AG04450 (cell line): ENCODE data around the gene NTPCR. TPM values are rescaled to one million over a fixed set of nuclear protein-coding genes. Genes with fewer than 3 reads are reported as not detected.

Experiments
- CTCF ChIA-PET: fragments of 300-600, 350-600 bp; formaldehyde crosslinking; extraction: SDS; loops from one replicate; lab custom pipeline; 2022; ENCODE audit warnings: antibody characterized with exemption, inconsistent platforms; lab: Charles Lee
- POLR2A ChIA-PET: fragments of 350-600 bp; formaldehyde crosslinking; extraction: SDS; loops from one replicate; lab custom pipeline; 2021; ENCODE audit warnings: antibody characterized with exemption, inconsistent platforms; lab: Yijun Ruan, JAX
- DNase-seq: peaks from one replicate; pipeline ENCODE4 v3.0.0-alpha.2; 2011; ENCODE audit warnings: low read depth, low spot score
- H3K27ac ChIP-seq: one replicate; pipeline ENCODE4 v1.5.1; 2012; ENCODE audit warnings: low read depth, low read length, control low read depth
- H3K27me3 ChIP-seq: one replicate; pipeline ENCODE4 v1.6.0; 2012; ENCODE audit warnings: low read length; ENCODE audit not compliant: control insufficient read depth, insufficient read depth
- H3K4me3 ChIP-seq: 2 replicates; pipeline ENCODE4 v1.5.1; 2011; ENCODE audit warnings: mild to moderate bottlenecking, low read depth, low read length, control low read depth
- H3K9me3 ChIP-seq: 2 replicates; pipeline ENCODE4 v1.5.1; 2012; ENCODE audit warnings: low read length; ENCODE audit not compliant: control insufficient read depth, insufficient read depth
- CTCF ChIP-seq: IDR thresholded peaks from 2 replicates; pipeline ENCODE4 v1.5.1; 2011; ENCODE audit warnings: low read depth, low read length, control low read depth, inconsistent platforms
- polyA minus RNA-seq: library from RNA; depleted of rRNA, polyadenylated mRNA; stranded (reverse); fragments of >200 nt; gene quantifications from 2 replicates; pipeline ENCODE4 v1.2.3, GENCODE V29; 2011; rRNA and poly(A)+ RNA removed
- polyA plus RNA-seq: library from polyadenylated mRNA; depleted of rRNA; stranded (reverse); fragments of >200 nt; gene quantifications from 2 replicates; pipeline ENCODE4 v1.2.3, GENCODE V29; 2011; rRNA removed

NTPCR gene
- 46.2 and 59.0 TPM in 2 replicates for polyA plus RNA-seq
- 20.9 and 22.4 TPM in 2 replicates for polyA minus RNA-seq

- H3K9me3 ChIP-seq, result no peaks in the 10 kb centered on the region; the same call in 1 of the 2 replicates
- CTCF ChIA-PET, result interaction anchor here (1.1 kb wide), 1 partner anchor 96 kb away, joined by 3 read pairs; no protein-coding TSS in a partner anchor
Measured at GRCh38 chr1:232950197-232951176, at the start of gene NTPCR. Gene NTPCR (plus strand): TSS chr1:232950611. CDS start chr1:232950711, 100 bp downstream.

GRCh38 chr1:232900818-232901217 is 49.6 kb upstream of the NTPCR start:
- peaks cover 4% of the 10 kb centered on the region; the same call in 1 of the 2 replicates for H3K9me3 ChIP-seq
- ChIA-PET CTCF (no interaction called here), POLR2A (no interaction called here)
- DNase-seq, result no peak
- H3K4me3 ChIP-seq, result no peak overlapping the region
- H3K27me3 ChIP-seq, result peaks cover 4% of the 10 kb centered on the region
- H3K27ac ChIP-seq, result no peak overlapping the region
- TF ChIP-seq CTCF, result no peak

More at GRCh38 chr1:232950197-232951176, at the start of gene NTPCR:
- H3K4me3 ChIP-seq, result peak within 1 kb of the TSS; percentile 81
- POLR2A ChIA-PET, result interaction anchor here (0.6 kb wide), 1 partner anchor 316 kb away, joined by 3 read pairs; no protein-coding TSS in a partner anchor
- H3K27me3 ChIP-seq, result no peaks in the 10 kb centered on the region
- peak; percentile 22; the same call in 1 of the 2 replicates for TF ChIP-seq CTCF
- H3K27ac ChIP-seq, result peak within 1 kb of the TSS; percentile 88
- DNase-seq, result peak; percentile 83

GRCh38 chr1:232901255-232901654 is 49.2 kb upstream of the NTPCR start:
- no peak overlapping the region for H3K4me3 ChIP-seq
- TF ChIP-seq CTCF, result no peak
- H3K9me3 ChIP-seq, result peaks cover 4% of the 10 kb centered on the region; the same call in 1 of the 2 replicates
- DNase-seq, result no peak
- ChIA-PET CTCF (no interaction called here), POLR2A (no interaction called here)
- H3K27me3 ChIP-seq, result peaks cover 4% of the 10 kb centered on the region
- H3K27ac ChIP-seq, result no peak overlapping the region

- ChIA-PET POLR2A (no interaction called here), CTCF (interaction anchor here (1.0 kb wide), 1 partner anchor 22 kb away, joined by 6 read pairs; no protein-coding TSS in a partner anchor)
- no peak for TF ChIP-seq CTCF
- no peak overlapping the region for H3K4me3 ChIP-seq
- no peak overlapping the region for H3K27ac ChIP-seq
- peaks cover 4% of the 10 kb centered on the region; the same call in 1 of the 2 replicates for H3K9me3 ChIP-seq
- no peak for DNase-seq
- H3K27me3 ChIP-seq, result peaks cover 4% of the 10 kb centered on the region
Measured at GRCh38 chr1:232902774-232903350, 47.5 kb upstream of the NTPCR start.
